Measurements from ENCODE around the gene PEBP1. TPM values are rescaled to one million over a fixed set of nuclear protein-coding genes. Genes with fewer than 3 reads are reported as not detected.

The PEBP1 gene
- total and polyA plus RNA-seq, 9 donors = 265 to 446 (median 340) TPM

GRCh38 chr12:118119449-118119879, 16.5 kb upstream of the PEBP1 start:
- no peak for DNase-seq
- intact Hi-C loops (cut with DNase I) = no loop called here
- H3K27me3 ChIP-seq = no peaks in the 10 kb centered on the region
- H3K4me3 ChIP-seq = no peak overlapping the region
- H3K27ac ChIP-seq = peak overlapping the region in 1 of 2 donors; percentile 82
- 86 to 88% (median 86%) methylated on average over 10 of the region's 10 CpGs for WGBS, 3 donors
- no peaks in the 10 kb centered on the region for H3K4me1 ChIP-seq (ENCODE audit: insufficient read depth)
- H3K9me3 ChIP-seq = no peaks in the 10 kb centered on the region
- TF ChIP-seq EP300 (IDR thresholded peaks at IDR 0.05) = no peak
- no peak for TF ChIP-seq POLR2A (IDR thresholded peaks at IDR 0.05)
- no peak for TF ChIP-seq CTCF (IDR thresholded peaks at IDR 0.05)
- H3K36me3 ChIP-seq = no peaks in the 10 kb centered on the region

GRCh38 chr12:118120579-118121363, 15.2 kb upstream of the PEBP1 start:
- WGBS, 3 donors = 6 to 16% (median 9%) methylated on average over 8 of the region's 8 CpGs
- Histone ChIP-seq H3K9me3 (no peaks in the 10 kb centered on the region), H3K4me1 (ENCODE audit: insufficient read depth) (no peaks in the 10 kb centered on the region), H3K27ac (peak overlapping the region; percentile 47 to 82), H3K4me3 (no peak overlapping the region), H3K36me3 (no peaks in the 10 kb centered on the region), H3K27me3 (no peaks in the 10 kb centered on the region)
- intact Hi-C loops (cut with DNase I) = loop anchor here in 2 of 4 donors (5.0 kb wide), 2 partner anchors 252 to 257 kb away; partner anchors contain the start of genes SUDS3 (in 1 of the 2) and TAOK3 (in 1 of the 2)
- DNase-seq = peak; percentile 83 to 91 (median 85)
- no peak for TF ChIP-seq EP300 (IDR thresholded peaks at IDR 0.05)
- peak in 2 of 3 donors; percentile 44 to 65 for TF ChIP-seq CTCF (IDR thresholded peaks at IDR 0.05)

- 93 to 94% (median 93%) methylated on average over 6 of the region's 6 CpGs for WGBS, 3 donors
- no peak for TF ChIP-seq EP300 (IDR thresholded peaks at IDR 0.05)
- no peak for TF ChIP-seq POLR2A (IDR thresholded peaks at IDR 0.05)
- TF ChIP-seq CTCF (IDR thresholded peaks at IDR 0.05) = no peak
- Histone ChIP-seq H3K36me3 (no peaks in the 10 kb centered on the region), H3K27ac (no peak overlapping the region), H3K4me1 (ENCODE audit: insufficient read depth) (peaks cover 3% of the 10 kb centered on the region), H3K9me3 (no peaks in the 10 kb centered on the region), H3K27me3 (no peaks in the 10 kb centered on the region), H3K4me3 (no peak overlapping the region)
- DNase-seq = no peak
- intact Hi-C loops (cut with DNase I) = loop anchor here in 2 of 4 donors (5.0 kb wide), 2 partner anchors 250 to 255 kb away; partner anchors contain the start of genes SUDS3 (in 1 of the 2) and TAOK3 (in 1 of the 2)
Measured at GRCh38 chr12:118122264-118122663, 13.7 kb upstream of the PEBP1 start.

- Histone ChIP-seq H3K4me3 (no peak overlapping the region), H3K27ac (no peak overlapping the region), H3K4me1 (ENCODE audit: insufficient read depth) (peaks cover 3% of the 10 kb centered on the region), H3K9me3 (no peaks in the 10 kb centered on the region), H3K36me3 (no peaks in the 10 kb centered on the region), H3K27me3 (no peaks in the 10 kb centered on the region)
- TF ChIP-seq CTCF (IDR thresholded peaks at IDR 0.05) (no peak), EP300 (IDR thresholded peaks at IDR 0.05) (no peak), POLR2A (IDR thresholded peaks at IDR 0.05) (no peak)
- intact Hi-C loops (cut with DNase I) = loop anchor here in 2 of 4 donors (5.0 kb wide), 2 partner anchors 248 to 253 kb away; partner anchors contain the start of genes SUDS3 (in 1 of the 2) and TAOK3 (in 1 of the 2)
- 78 to 90% (median 80%) methylated on average over 5 of the region's 5 CpGs for WGBS, 3 donors
- no peak for DNase-seq
Measured at GRCh38 chr12:118124333-118124874, 11.5 kb upstream of the PEBP1 start.
